ENCODE data around the gene RAD51B. TPM values are rescaled to one million over a fixed set of nuclear protein-coding genes. Genes with fewer than 3 reads are reported as not detected.

RAD51B gene
- polyA plus RNA-seq, 3 donors: 3.6 to 11.6 (median 9.4) TPM

- Histone ChIP-seq H2AFZ (ENCODE audit: insufficient read depth, low read depth, low read length, poor library complexity, severe bottlenecking) (no peak overlapping the region), H3K9ac (ENCODE audit: insufficient read depth, low read length, poor library complexity, severe bottlenecking) (no peak overlapping the region), H3K4me2 (replicated peaks; ENCODE audit: extremely low read depth, low read length, poor library complexity, severe bottlenecking) (no peak overlapping the region), H3K9me3 (replicated peaks in 1 of 2; ENCODE audit: control insufficient read depth in 1 of 2, insufficient read depth in 1 of 2, low read length in 2 of 2) (peaks cover 0 to 4% of the 10 kb centered on the region in 2 donors), H3K4me3 (replicated peaks in 1 of 3; ENCODE audit: low read depth in 2 of 3, low read length in 3 of 3) (no peak overlapping the region), H3K79me2 (ENCODE audit: insufficient read depth, low read length) (no peaks in the 10 kb centered on the region), H3K4me1 (ENCODE audit: control insufficient read depth in 1 of 2, insufficient read depth in 2 of 2, low read length in 2 of 2) (peaks cover 14 to 24% of the 10 kb centered on the region in 2 donors), H4K20me1 (ENCODE audit: insufficient read depth, low read length) (no peaks in the 10 kb centered on the region), H3K27me3 (ENCODE audit: control insufficient read depth in 2 of 2, insufficient read depth in 2 of 2, low read length in 2 of 2) (peaks cover 0 to 5% of the 10 kb centered on the region in 2 donors), H3K27ac (ENCODE audit: low read depth in 1 of 2, low read length in 2 of 2) (no peak overlapping the region), H3K36me3 (replicated peaks in 1 of 2; ENCODE audit: control insufficient read depth in 1 of 2, insufficient read depth in 2 of 2, low read length in 2 of 2) (no peaks in the 10 kb centered on the region)
- Mint-ChIP-seq H3K4me1 (peaks cover 42% of the 10 kb centered on the region), H3K27me3 (ENCODE audit: low read depth in 3 of 3) (peaks cover 4 to 34% (median 24%) of the 10 kb centered on the region in 3 donors), H3K9me3 (peaks cover 0 to 11% (median 2%) of the 10 kb centered on the region in 7 donors), H3K4me3 (no peak overlapping the region), H3K27ac (no peak overlapping the region), H3K36me3 (peaks cover 0 to 8% of the 10 kb centered on the region in 2 donors)
- no peak for DNase-seq
- intact Hi-C loops (cut with micrococcal nuclease): no loop called here
- no peak for TF ChIP-seq CTCF (IDR thresholded peaks at IDR 0.05)
- WGBS (ENCODE audit: insufficient coverage): 83% methylated on average over 1 of the region's 6 CpGs
Observed at GRCh38 chr14:68772761-68773381, 953.3 kb downstream of the RAD51B start.

GRCh38 chr14:68774771-68775613 is 955.4 kb downstream of the RAD51B start:
- intact Hi-C loops (cut with micrococcal nuclease): no loop called here
- WGBS (ENCODE audit: insufficient coverage): 100% methylated on average over 4 of the region's 4 CpGs
- Mint-ChIP-seq H3K4me1 (peaks cover 46% of the 10 kb centered on the region), H3K36me3 (peaks cover 0 to 8% of the 10 kb centered on the region in 2 donors), H3K4me3 (peak overlapping the region in 1 of 2 donors; percentile 44), H3K9me3 (peaks cover 0 to 11% (median 2%) of the 10 kb centered on the region in 7 donors), H3K27me3 (ENCODE audit: low read depth in 3 of 3) (peaks cover 10 to 28% (median 24%) of the 10 kb centered on the region in 3 donors), H3K27ac (no peak overlapping the region)
- no peak for DNase-seq
- Histone ChIP-seq H3K4me2 (replicated peaks; ENCODE audit: extremely low read depth, low read length, poor library complexity, severe bottlenecking) (no peak overlapping the region), H3K9me3 (replicated peaks in 1 of 2; ENCODE audit: control insufficient read depth in 1 of 2, insufficient read depth in 1 of 2, low read length in 2 of 2) (peaks cover 0 to 4% of the 10 kb centered on the region in 2 donors), H3K27me3 (ENCODE audit: control insufficient read depth in 2 of 2, insufficient read depth in 2 of 2, low read length in 2 of 2) (peaks cover 0 to 9% of the 10 kb centered on the region in 2 donors), H3K9ac (ENCODE audit: insufficient read depth, low read length, poor library complexity, severe bottlenecking) (no peak overlapping the region), H4K20me1 (ENCODE audit: insufficient read depth, low read length) (no peaks in the 10 kb centered on the region), H3K36me3 (replicated peaks in 1 of 2; ENCODE audit: control insufficient read depth in 1 of 2, insufficient read depth in 2 of 2, low read length in 2 of 2) (no peaks in the 10 kb centered on the region), H2AFZ (ENCODE audit: insufficient read depth, low read depth, low read length, poor library complexity, severe bottlenecking) (no peak overlapping the region), H3K4me3 (replicated peaks in 1 of 3; ENCODE audit: low read depth in 2 of 3, low read length in 3 of 3) (no peak overlapping the region), H3K79me2 (ENCODE audit: insufficient read depth, low read length) (no peaks in the 10 kb centered on the region), H3K27ac (ENCODE audit: low read depth in 1 of 2, low read length in 2 of 2) (no peak overlapping the region), H3K4me1 (ENCODE audit: control insufficient read depth in 1 of 2, insufficient read depth in 2 of 2, low read length in 2 of 2) (peaks cover 16 to 24% of the 10 kb centered on the region in 2 donors)
- TF ChIP-seq CTCF (IDR thresholded peaks at IDR 0.05): no peak
